ENCODE results near the gene COL4A6.

DNA sequence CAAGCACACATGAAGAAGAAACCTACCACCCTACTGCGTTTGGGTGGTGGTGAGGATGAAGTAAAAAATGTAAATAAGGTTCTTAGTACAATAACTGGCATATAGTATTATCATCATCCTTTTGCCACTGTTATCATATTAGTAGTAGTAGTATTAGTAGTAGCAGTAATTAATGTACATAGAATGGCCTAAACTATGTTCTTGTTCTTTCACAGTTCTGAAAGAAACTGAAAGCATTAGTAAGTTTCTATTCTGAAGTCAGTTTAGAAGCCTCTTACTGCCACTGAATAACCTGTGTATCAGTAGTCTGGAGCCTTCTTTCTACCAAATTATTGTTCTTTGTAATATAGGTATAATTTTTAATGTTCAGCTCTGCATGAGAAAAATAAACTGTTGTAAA lies 21.0 kb downstream of the COL4A6 start:
- TF ChIP-seq POLR2A (IDR thresholded peaks at IDR 0.05; ENCODE audit: low read length) (no peak), GATA1 (IDR thresholded peaks at IDR 0.05; ENCODE audit: low read depth, low read length) (no peak)
